NCI-H146 treated with DMSO at 0.1 percent for 48 hours (cell line): ENCODE data around the gene MAP4K2.

Experiments used
- DNase-seq: peaks from one replicate; lab custom pipeline; 2025; ENCODE audit not compliant: unreplicated experiment; lab: John Stamatoyannopoulos, UW

MAP4K2 gene

GRCh38 chr11:64769283-64769682, 33.7 kb downstream of the MAP4K2 start:
- no peak for DNase-seq

DNA sequence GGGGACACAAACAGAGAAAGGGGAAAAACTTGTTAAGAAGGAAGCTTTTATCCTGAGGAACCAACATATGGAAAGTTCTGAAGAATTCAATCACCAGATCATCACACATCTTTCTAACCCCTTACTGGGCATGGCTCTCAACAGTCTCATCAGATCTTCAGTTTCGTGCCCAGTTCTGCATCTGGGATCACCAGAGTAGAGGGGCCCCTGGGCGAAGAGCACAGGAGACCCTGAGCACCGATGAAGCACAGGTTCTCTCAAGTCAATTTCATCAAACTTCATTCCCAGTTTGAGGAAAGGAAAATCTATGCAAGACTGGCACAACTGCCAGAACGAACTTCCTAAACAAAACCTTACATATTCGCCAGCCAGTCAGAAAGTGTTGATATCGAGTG, 34.7 kb downstream of the MAP4K2 start:
- no peak for DNase-seq

GRCh38 chr11:64767344-64768299, 35.4 kb downstream of the MAP4K2 start:
- DNase-seq = no peak

- no peak for DNase-seq
Measured at GRCh38 chr11:64766881-64767280, 36.1 kb downstream of the MAP4K2 start.

DNA sequence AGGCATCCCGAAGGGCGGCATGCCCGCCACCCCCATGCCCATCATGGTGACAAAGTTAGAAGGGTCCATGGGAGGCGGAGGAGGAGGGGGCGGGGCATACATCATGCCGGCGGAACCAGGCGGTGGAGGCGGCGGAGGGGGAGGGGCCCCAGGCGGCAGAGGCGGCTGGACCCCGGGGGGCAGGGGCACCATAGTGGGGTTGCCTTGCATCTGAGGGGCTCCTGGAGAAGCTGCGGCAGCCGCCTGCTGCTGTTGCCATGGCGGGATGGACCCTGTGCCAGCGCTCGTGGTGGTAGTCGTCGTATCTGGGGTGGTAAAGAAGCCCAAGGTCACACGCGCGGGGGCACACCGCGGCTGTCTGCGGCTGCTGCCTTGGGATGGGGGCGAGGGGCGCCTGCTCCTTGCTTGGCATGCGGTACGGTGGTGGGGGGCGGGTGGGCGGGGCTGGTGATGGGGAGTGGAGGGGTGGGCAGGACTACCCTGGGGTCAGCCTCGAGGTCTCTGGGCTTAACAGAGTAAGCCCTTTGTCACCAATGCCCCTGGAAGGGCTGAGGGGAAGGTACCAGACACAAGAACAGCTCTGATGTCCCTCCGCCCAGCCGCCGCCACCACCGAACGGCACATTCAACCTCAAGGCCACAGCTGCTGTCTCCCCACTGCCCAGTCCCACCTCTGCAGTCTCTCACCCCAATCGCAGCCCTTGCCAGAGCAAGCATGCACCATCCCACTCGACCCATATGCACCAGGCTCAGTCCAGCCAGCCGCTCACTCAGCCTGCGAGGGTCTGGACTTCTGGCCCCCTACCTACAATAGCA, 37.0 kb downstream of the MAP4K2 start:
- DNase-seq = no peak

DNA sequence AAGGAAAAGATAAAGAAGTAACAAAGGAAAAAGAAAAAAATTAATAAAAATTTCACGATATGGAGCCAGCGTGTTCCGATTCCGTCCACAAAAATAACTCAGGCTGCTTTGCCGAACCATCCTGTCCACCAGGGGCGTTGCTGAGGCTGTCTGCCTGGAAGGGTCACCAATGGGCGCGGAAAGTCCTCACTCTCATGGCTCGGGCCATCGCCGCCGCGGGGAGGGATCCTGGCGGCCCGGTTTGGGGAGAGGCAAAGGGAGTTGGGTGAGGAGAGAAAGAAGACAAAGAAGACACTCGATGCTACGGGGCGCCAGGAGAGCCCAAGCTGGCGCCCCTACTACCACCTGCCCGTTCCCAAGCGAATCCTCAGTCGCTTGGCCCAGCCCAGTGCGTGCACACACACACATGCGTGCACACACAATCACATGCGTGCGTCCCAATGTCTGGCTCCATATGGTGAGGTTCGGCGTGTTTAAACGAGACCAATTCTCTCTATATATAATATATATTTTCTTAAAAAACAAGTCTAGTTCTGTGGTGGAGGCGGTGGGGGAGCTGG, 37.6 kb downstream of the MAP4K2 start:
- DNase-seq = no peak

DNA sequence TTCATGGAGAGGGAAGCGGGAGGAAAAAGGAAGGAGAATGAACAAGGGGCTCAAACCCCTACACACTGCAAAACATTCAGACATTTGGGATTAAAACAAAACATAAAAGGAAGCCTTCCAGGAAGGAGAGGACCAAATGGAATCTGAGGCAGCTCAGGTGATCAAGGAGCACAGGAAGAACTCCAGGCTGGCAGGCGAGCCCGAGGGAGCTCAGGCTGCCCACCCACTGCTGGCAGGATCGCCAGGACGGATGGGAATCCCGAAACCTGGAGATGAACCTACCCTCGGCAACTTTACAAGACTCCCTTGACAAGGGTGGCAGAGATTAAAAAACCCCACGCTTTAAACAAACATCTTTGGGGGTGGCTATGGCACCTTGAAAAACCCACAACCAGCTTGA, 38.3 kb downstream of the MAP4K2 start:
- no peak for DNase-seq

- DNase-seq = no peak
Measured at GRCh38 chr11:64764040-64764611, 38.9 kb downstream of the MAP4K2 start.

DNA sequence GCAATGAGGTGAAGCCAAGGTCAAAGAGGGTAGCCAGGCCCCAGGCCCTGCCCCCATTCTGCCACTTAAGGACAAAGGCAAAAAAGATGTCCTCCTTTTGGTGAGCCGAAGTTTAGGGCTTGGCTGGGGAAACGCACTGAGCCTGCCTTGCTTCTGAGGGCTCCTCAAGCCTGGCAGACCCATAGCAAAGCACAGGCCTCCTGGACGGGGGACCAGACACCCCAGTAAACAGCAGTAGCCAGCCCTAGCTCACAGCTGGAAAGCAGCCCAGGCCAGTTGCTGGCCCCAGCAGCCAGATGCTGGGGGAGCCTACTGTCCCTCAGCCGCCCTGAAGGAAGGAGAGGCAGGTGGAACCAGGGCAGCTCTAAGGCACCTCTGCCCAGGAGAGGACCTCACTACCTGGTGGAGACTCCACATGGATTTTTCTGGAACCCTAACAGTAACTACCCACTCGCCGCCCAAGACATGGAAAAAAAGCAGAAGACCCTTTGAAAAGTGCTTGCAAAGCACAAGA, 39.4 kb downstream of the MAP4K2 start:
- DNase-seq = no peak

DNA sequence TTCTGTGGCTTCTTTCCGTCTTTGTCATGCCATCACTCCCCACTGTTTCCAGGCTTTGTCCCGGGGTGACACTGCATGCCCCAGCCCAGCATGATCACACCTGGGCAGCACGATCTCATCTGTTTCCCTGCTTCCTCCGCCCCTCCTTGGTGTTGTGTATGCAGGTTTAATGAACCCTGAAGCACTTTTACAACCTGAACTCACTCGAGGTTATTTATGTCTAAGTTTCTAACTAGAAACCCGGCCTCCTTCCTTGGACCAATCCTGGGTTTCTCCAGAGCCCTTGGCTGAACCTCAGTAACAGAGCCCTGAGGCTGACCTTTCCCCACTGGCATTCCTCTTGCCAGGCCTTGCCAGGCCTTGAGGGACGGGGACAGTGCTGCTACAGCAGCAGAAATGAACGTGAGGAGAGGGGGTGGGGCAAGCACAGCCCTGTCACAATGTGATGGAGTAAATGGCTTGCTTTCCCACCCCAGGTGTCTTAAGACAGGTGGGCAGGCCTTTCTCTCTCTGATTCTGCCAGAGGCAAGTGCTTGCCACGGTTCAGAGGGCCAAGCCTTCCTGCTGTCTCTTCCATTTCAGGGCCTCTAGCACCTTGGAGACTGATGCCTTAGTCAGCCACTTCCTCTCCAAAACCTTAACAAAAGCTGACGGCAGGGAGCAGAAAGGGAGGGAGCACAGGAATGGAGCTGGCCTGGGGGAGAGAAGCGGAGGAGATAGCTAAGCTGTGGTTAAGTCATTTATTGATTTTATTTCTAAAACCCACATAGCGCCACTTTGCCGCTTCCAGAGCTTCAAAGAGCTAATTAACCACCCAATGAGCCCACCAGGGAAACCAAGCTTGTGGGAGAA, 40.1 kb downstream of the MAP4K2 start:
- peak; percentile 41 for DNase-seq

GRCh38 chr11:64762277-64762673, 40.7 kb downstream of the MAP4K2 start:
- no peak for DNase-seq

DNA sequence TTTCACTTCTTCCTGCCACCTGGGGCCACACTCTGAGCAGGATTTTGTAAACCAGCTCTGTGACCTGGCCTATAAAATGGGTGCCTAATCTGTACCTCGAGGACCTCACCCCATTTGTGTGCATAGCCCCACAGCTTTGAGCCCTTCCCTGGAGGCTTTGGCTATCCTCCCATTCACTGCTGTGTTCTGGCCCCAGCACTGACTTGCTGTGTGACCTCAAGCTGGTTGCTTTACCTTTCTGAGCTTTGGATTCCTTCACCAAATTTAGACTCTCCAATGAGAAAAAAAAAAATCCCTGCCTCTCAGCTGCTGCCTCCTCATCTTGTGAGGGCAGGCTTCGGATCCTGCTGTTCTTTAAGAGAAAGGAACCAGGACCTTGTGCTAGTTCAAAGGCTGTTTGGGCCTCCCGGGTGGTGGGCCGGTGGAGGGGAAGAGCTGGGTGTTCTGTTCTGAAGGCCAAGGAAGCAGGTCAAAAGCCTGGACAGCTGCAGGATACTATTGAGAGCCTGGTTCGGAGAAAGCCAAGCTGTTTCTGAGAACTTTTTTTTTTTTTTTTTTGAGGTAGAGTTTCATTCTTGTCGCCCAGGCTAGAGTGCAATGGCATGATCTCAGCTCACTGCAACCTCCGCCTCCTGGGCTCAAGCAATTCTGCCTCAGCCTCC, 42.1 kb downstream of the MAP4K2 start:
- DNase-seq = no peak

GRCh38 chr11:64759722-64760719, 43.0 kb downstream of the MAP4K2 start, which contains the start of gene PYGM:
Gene PYGM (minus strand): TSS chr11:64759974. CDS start chr11:64759898, 76 bp downstream.
- DNase-seq = no peak

GRCh38 chr11:64759131-64759721, 43.8 kb downstream of the MAP4K2 start:
- DNase-seq = no peak

DNA sequence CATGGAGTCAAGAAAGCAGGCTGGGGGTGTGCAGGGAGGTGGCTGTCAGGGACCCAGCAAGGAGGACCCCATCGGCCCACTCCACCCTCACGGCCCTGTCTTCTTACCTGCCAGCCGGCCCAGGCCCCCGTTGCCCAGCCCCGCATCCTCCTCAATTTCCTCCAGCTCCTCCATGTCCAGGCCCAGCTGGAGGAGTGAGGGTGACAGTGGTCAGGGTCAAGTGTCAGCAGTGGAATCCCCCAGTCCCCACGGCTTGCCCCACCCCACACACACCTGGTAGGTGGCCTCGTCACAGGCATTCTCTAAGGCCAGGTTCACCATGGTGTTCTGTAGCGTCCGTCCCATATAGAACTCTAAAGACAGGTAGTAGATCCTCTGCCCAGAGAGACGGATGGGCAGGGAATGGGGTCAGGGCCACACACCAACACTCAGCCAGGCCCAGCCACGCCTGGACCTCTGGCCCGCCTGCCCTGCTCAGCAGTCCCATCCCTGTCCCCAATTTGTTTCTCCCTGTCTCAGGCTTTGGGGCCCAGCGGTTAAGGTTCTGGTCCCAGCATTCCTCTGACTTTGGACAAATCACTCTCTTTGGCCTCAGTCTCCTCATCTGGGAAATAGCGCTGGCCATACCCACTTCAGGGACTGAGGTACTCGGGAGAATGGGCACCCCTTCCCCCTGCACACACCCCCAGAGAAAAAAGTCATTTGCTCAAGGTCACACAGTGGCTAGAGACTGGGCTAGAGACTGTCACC, 44.5 kb downstream of the MAP4K2 start:
- DNase-seq = no peak

- DNase-seq = no peak
Measured at GRCh38 chr11:64757549-64758329, 45.3 kb downstream of the MAP4K2 start.
